Ishikawa (cell line): ENCODE data around the gene CIAO3.

Experiments
- CEBPB ChIP-seq: IDR thresholded peaks from 2 replicates; pipeline ENCODE4 v1.6.1; 2012
- CREB1 ChIP-seq: IDR thresholded peaks from 2 replicates; pipeline ENCODE4 v1.6.1; 2012; ENCODE audit warnings: low read depth
- EP300 ChIP-seq: IDR thresholded peaks from 2 replicates; pipeline ENCODE4 v1.6.1; 2012; ENCODE audit warnings: borderline replicate concordance
- FOXM1 ChIP-seq: IDR thresholded peaks from 2 replicates; pipeline ENCODE4 v1.6.1; 2012; ENCODE audit warnings: low read depth, borderline replicate concordance
- NFIC ChIP-seq: IDR thresholded peaks from 2 replicates; pipeline ENCODE4 v1.6.1; 2012

GRCh38 chr16:728890-729744, 11.7 kb downstream of the CIAO3 start:
- no peak for TF ChIP-seq EP300
- no peak for TF ChIP-seq CEBPB
- TF ChIP-seq CREB1, result no peak
- TF ChIP-seq FOXM1, result no peak
- no peak for TF ChIP-seq NFIC
